GM23338 (cell line): ENCODE results near the gene SH3RF2.

ENCODE experiments used
- CREB1 ChIP-seq: fragments of 250-450 bp; sonication (Bioruptor Pico); IDR thresholded peaks from 2 replicates; pipeline ENCODE4 v1.5.0; 2020; ENCODE audit warnings: low read depth, mild to moderate bottlenecking, moderate library complexity
- EZH2 ChIP-seq: fragments of 200-600 bp; sonication (generic); IDR thresholded peaks from one replicate; pipeline ENCODE4 v1.8.0; 2017; ENCODE audit warnings: antibody characterized with exemption, mild to moderate bottlenecking, low read depth; ENCODE audit not compliant: unreplicated experiment
- EZH2phosphoT487 ChIP-seq: fragments of 200-600 bp; sonication (generic); IDR thresholded peaks from one replicate; pipeline ENCODE4 v1.8.1; 2018; ENCODE audit warnings: antibody characterized with exemption; ENCODE audit not compliant: unreplicated experiment
- JUNB ChIP-seq: IDR thresholded peaks from one replicate; pipeline ENCODE4 v1.6.1; 2016; ENCODE audit warnings: antibody characterized with exemption; ENCODE audit not compliant: unreplicated experiment
- NANOG ChIP-seq: IDR thresholded peaks from 2 replicates; pipeline ENCODE4 v1.6.1; 2016; ENCODE audit warnings: antibody characterized with exemption, borderline replicate concordance
- POLR2AphosphoS5 ChIP-seq: IDR thresholded peaks from 2 replicates; pipeline ENCODE4 v1.6.1; 2016; ENCODE audit warnings: antibody characterized with exemption, low read depth
- STAT1 ChIP-seq: IDR thresholded peaks from one replicate; pipeline ENCODE4 v1.6.1; 2016; ENCODE audit warnings: antibody characterized with exemption; ENCODE audit not compliant: unreplicated experiment
- ZNF114 ChIP-seq: fragments of 250-450 bp; sonication (Bioruptor Pico); IDR thresholded peaks from 2 replicates; pipeline ENCODE4 v1.5.0; 2020; ENCODE audit warnings: mild to moderate bottlenecking, moderate library complexity
- ZNF331 ChIP-seq: fragments of 250-450 bp; sonication (Bioruptor Pico); IDR thresholded peaks from 2 replicates; pipeline ENCODE4 v1.5.0; 2020; ENCODE audit warnings: low read depth, mild to moderate bottlenecking, moderate library complexity
- TF ChIP-seq, protein P1 (sequence below), 2 experiments: fragments of 200-600 bp in 1 of 2; sonication (generic) in 1 of 2; conservative IDR thresholded peaks; 2 replicates each; pipeline versions ENCODE4 v1.5.1 to v1.6.1; 2016 to 2017; ENCODE audit warnings: antibody characterized with exemption in 2 of 2, low read depth in 2 of 2, mild to moderate bottlenecking in 2 of 2, moderate library complexity in 1 of 2
- TF ChIP-seq, protein P2 (sequence below): IDR thresholded peaks from one replicate; pipeline ENCODE4 v1.6.1; 2018; ENCODE audit warnings: antibody characterized with exemption; ENCODE audit not compliant: unreplicated experiment
- TF ChIP-seq, protein P3 (sequence below): IDR thresholded peaks from 2 replicates; pipeline ENCODE4 v1.6.1; 2016; ENCODE audit warnings: antibody characterized with exemption
- TF ChIP-seq, protein P4 (sequence below): fragments of 250-450 bp; sonication (Bioruptor Pico); IDR thresholded peaks from 2 replicates; pipeline ENCODE4 v1.5.0; 2020; ENCODE audit warnings: mild to moderate bottlenecking, moderate library complexity

DNA sequence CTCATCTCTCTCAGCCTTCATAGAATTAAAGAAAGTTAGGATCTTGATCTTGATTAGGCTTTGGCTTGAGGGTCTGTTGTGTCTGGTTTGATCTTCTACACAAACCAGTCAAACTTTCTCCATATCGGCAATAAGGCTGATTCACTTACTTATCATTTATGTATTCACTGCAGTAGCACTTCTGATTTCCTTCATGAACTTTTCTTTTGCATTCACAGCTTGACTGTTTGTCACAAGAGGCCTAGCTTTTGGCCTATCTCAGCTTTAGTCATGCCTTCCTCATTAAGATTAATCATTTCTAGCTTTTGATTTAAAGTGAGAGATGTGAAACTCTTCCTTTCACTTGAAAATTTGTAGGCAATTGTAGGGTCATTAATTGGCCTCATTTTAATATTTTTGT lies 62.8 kb downstream of the SH3RF2 start:
- TF ChIP-seq, protein P1, sequence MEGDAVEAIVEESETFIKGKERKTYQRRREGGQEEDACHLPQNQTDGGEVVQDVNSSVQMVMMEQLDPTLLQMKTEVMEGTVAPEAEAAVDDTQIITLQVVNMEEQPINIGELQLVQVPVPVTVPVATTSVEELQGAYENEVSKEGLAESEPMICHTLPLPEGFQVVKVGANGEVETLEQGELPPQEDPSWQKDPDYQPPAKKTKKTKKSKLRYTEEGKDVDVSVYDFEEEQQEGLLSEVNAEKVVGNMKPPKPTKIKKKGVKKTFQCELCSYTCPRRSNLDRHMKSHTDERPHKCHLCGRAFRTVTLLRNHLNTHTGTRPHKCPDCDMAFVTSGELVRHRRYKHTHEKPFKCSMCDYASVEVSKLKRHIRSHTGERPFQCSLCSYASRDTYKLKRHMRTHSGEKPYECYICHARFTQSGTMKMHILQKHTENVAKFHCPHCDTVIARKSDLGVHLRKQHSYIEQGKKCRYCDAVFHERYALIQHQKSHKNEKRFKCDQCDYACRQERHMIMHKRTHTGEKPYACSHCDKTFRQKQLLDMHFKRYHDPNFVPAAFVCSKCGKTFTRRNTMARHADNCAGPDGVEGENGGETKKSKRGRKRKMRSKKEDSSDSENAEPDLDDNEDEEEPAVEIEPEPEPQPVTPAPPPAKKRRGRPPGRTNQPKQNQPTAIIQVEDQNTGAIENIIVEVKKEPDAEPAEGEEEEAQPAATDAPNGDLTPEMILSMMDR (conservative IDR thresholded peaks at IDR 0.05; ENCODE audit: low read depth in 2 of 2): no peak
- TF ChIP-seq STAT1 (no peak), POLR2AphosphoS5 (no peak), EZH2phosphoT487 (no peak), EZH2 (no peak), CREB1 (CRISPR knock-in tag) (no peak), ZNF114 (CRISPR knock-in tag) (no peak), JUNB (no peak), NANOG (no peak), ZNF331 (CRISPR knock-in tag) (no peak)
- TF ChIP-seq, protein P2, sequence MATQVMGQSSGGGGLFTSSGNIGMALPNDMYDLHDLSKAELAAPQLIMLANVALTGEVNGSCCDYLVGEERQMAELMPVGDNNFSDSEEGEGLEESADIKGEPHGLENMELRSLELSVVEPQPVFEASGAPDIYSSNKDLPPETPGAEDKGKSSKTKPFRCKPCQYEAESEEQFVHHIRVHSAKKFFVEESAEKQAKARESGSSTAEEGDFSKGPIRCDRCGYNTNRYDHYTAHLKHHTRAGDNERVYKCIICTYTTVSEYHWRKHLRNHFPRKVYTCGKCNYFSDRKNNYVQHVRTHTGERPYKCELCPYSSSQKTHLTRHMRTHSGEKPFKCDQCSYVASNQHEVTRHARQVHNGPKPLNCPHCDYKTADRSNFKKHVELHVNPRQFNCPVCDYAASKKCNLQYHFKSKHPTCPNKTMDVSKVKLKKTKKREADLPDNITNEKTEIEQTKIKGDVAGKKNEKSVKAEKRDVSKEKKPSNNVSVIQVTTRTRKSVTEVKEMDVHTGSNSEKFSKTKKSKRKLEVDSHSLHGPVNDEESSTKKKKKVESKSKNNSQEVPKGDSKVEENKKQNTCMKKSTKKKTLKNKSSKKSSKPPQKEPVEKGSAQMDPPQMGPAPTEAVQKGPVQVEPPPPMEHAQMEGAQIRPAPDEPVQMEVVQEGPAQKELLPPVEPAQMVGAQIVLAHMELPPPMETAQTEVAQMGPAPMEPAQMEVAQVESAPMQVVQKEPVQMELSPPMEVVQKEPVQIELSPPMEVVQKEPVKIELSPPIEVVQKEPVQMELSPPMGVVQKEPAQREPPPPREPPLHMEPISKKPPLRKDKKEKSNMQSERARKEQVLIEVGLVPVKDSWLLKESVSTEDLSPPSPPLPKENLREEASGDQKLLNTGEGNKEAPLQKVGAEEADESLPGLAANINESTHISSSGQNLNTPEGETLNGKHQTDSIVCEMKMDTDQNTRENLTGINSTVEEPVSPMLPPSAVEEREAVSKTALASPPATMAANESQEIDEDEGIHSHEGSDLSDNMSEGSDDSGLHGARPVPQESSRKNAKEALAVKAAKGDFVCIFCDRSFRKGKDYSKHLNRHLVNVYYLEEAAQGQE: no peak
- TF ChIP-seq, protein P3, sequence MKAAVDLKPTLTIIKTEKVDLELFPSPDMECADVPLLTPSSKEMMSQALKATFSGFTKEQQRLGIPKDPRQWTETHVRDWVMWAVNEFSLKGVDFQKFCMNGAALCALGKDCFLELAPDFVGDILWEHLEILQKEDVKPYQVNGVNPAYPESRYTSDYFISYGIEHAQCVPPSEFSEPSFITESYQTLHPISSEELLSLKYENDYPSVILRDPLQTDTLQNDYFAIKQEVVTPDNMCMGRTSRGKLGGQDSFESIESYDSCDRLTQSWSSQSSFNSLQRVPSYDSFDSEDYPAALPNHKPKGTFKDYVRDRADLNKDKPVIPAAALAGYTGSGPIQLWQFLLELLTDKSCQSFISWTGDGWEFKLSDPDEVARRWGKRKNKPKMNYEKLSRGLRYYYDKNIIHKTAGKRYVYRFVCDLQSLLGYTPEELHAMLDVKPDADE: no peak
- TF ChIP-seq, protein P4, sequence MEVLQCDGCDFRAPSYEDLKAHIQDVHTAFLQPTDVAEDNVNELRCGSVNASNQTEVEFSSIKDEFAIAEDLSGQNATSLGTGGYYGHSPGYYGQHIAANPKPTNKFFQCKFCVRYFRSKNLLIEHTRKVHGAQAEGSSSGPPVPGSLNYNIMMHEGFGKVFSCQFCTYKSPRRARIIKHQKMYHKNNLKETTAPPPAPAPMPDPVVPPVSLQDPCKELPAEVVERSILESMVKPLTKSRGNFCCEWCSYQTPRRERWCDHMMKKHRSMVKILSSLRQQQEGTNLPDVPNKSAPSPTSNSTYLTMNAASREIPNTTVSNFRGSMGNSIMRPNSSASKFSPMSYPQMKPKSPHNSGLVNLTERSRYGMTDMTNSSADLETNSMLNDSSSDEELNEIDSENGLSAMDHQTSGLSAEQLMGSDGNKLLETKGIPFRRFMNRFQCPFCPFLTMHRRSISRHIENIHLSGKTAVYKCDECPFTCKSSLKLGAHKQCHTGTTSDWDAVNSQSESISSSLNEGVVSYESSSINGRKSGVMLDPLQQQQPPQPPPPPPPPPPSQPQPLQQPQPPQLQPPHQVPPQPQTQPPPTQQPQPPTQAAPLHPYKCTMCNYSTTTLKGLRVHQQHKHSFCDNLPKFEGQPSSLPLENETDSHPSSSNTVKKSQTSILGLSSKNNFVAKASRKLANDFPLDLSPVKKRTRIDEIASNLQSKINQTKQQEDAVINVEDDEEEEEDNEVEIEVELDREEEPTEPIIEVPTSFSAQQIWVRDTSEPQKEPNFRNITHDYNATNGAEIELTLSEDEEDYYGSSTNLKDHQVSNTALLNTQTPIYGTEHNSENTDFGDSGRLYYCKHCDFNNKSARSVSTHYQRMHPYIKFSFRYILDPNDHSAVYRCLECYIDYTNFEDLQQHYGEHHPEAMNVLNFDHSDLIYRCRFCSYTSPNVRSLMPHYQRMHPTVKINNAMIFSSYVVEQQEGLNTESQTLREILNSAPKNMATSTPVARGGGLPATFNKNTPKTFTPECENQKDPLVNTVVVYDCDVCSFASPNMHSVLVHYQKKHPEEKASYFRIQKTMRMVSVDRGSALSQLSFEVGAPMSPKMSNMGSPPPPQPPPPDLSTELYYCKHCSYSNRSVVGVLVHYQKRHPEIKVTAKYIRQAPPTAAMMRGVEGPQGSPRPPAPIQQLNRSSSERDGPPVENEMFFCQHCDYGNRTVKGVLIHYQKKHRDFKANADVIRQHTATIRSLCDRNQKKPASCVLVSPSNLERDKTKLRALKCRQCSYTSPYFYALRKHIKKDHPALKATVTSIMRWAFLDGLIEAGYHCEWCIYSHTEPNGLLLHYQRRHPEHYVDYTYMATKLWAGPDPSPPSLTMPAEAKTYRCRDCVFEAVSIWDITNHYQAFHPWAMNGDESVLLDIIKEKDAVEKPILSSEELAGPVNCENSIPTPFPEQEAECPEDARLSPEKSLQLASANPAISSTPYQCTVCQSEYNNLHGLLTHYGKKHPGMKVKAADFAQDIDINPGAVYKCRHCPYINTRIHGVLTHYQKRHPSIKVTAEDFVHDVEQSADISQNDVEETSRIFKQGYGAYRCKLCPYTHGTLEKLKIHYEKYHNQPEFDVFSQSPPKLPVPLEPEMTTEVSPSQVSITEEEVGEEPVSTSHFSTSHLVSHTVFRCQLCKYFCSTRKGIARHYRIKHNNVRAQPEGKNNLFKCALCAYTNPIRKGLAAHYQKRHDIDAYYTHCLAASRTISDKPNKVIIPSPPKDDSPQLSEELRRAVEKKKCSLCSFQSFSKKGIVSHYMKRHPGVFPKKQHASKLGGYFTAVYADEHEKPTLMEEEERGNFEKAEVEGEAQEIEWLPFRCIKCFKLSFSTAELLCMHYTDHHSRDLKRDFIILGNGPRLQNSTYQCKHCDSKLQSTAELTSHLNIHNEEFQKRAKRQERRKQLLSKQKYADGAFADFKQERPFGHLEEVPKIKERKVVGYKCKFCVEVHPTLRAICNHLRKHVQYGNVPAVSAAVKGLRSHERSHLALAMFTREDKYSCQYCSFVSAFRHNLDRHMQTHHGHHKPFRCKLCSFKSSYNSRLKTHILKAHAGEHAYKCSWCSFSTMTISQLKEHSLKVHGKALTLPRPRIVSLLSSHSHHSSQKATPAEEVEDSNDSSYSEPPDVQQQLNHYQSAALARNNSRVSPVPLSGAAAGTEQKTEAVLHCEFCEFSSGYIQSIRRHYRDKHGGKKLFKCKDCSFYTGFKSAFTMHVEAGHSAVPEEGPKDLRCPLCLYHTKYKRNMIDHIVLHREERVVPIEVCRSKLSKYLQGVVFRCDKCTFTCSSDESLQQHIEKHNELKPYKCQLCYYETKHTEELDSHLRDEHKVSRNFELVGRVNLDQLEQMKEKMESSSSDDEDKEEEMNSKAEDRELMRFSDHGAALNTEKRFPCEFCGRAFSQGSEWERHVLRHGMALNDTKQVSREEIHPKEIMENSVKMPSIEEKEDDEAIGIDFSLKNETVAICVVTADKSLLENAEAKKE (CRISPR knock-in tag): no peak
